Inflammatory macrophage treated with lipopolysaccharide for 1 hour (primary cell): ENCODE data around the gene SEPHS1.
A peak's percentile ranks its signal among the peaks of the same experiment; 100 is the strongest.
"Not testable (repeated sequence)": the region's sequence is repeated elsewhere in the genome, so short reads cannot be mapped to it uniquely, and the experiment has no call there.

Source experiments
- DNase-seq, 2 donors: peaks; one replicate each; pipeline ENCODE4 v3.0.0-alpha.2; 2020 to 2022

The SEPHS1 gene

DNA sequence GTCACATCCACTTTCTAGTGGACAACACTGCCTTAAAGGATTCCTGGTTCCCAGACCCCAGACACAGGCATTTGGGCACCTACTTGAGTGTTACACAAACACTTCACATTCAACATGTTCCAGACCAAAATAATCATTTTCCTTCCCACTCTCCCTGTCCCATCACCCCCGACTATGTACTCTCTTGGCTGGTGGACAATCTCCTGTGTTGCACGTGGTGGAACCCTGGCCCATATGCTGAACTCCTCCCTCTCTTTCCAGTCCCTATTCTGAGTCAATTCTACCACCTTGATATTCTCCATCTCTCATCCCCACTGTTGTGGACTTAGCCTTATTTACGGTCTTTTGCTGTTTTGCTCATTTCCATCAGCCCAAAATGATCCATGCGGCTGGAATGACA lies 8.3 kb upstream of the SEPHS1 start:
- no peak for DNase-seq

DNA sequence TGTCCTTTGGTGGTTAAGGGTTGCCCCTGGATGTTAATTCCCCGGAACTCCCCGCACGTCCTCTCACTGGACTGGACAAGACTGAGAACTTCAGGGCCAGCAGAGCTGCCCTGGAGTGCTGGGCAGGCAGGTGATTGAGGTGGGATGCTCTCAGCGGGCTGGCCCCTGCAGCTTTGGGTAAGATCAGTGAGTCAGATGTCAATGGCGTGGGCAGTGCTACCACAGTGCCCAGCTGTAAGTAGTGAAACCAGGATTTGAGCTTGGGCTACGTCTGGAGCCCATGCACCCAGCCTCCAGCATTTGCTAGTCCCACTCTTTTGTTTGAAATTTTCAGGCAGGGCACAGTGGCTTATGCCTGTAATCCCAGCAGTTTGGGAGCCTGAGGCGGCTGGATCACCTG lies 6.7 kb upstream of the SEPHS1 start:
- no peak for DNase-seq

DNA sequence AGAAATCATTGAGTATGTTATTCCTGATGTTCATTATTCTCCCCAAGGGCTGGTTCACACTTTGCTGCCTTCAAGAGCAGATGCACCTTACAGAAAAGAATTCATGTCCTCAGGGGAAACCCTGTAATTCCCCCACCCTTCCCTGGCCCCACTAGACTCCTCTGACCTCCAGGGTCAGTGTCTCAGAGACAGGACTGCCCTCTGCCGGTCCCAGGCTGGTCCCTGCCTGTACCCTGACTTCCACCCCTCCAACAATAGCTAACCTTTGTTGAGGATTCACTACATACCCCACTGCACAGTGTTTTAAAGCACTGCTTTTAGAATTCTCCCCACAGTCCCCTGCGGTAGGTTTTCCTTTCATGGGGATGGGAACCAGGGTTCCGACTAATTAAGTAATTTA lies 4.4 kb upstream of the SEPHS1 start:
- DNase-seq, result no peak

DNA sequence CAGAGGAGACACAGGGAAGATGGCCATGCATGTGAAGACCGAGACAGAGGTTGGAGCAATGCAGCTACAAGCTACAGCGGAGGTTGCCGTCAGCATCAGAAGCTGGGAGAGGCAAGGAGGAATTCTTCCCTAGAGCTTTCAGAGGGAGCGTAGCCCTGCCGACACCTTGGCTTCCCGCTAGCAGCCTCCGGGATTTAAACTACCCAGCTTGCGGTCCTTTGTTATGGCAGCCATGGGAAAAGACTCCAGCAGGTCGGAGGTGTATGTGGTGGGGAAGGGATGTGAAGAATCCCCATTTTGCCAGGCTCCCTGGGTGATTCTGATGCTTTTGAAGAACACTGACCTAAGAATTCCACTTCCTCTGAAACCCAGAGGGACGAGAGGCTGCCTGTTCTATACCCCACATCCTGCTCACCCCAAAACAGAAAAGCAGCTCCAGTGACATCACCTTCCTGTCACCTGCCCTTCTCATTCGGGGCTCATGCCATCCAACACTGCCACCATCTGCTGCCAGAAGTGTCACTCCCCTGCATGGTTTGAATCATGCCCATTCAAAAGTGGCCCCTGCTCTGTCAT lies 3.3 kb upstream of the SEPHS1 start:
- no peak for DNase-seq

GRCh38 chr10:13349463-13350274 lies 1.6 kb upstream of the SEPHS1 start:
- DNase-seq, result peak; percentile 26 to 59

- DNase-seq, result peak; percentile 64 to 84
Measured at GRCh38 chr10:13347500-13348156, 465 bp downstream of the SEPHS1 start.

- peak; percentile 14 to 22 for DNase-seq
Measured at GRCh38 chr10:13347043-13347499, 1.0 kb downstream of the SEPHS1 start.

DNA sequence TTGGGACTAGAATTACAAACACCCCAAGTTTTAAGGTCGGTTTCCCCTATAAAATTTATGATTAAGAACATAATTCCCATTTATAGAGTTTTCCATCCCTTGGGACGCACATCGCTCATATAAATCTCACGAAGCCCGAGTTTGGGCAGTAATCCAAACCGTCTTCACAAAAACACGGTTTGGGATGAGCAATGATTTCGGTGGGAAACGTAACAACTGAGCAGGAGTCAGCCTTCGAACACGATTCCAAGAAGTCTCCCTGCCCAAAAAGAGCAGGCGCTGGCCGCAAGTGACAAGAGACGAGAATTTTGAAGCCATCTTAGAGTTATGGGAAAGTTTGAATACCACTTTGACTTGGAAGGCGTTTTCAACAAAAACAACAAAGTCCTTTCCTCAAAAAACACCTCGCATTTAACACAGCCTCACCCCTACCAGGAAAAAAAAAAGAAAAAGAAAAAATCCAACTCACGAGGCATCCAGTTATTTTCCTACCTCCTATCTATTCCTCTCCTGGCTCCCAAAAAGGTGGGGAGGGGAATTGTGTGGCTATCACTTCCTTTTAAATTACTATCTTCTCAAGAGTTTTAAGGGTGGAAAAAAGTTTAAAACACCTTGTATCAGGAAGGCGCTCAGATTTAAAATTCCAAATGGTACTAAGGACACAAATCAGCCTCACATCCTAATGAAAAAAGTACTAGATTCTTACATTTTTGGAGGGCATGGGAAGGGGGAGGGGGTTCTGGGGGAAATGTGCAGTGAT lies 1.6 kb downstream of the SEPHS1 start:
- DNase-seq, result no peak

GRCh38 chr10:13340626-13341376 lies 7.3 kb downstream of the SEPHS1 start:
- no peak for DNase-seq

DNA sequence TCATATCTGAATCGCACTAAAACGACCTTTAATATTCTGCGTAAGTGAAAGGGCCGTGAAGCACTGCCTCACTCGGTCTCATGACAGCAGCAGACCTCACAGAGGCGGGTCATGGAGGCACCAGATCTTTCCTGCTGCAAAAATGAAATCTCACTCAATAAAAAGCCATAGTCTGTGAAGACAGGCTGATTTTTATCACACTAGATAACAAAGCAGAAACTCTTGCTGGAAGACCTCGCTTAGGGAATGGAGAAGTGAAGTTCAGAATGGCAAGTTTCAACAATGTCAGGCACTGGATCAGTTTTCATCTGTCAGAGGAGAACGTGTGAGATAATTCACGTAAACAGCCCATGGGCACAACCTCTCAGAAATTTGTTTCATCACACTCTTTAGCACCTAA lies 8.0 kb downstream of the SEPHS1 start:
- no peak for DNase-seq

- no peak for DNase-seq
Measured at GRCh38 chr10:13338390-13339110, 9.5 kb downstream of the SEPHS1 start.

GRCh38 chr10:13337827-13338196 lies 10.3 kb downstream of the SEPHS1 start:
- no peak for DNase-seq

DNA sequence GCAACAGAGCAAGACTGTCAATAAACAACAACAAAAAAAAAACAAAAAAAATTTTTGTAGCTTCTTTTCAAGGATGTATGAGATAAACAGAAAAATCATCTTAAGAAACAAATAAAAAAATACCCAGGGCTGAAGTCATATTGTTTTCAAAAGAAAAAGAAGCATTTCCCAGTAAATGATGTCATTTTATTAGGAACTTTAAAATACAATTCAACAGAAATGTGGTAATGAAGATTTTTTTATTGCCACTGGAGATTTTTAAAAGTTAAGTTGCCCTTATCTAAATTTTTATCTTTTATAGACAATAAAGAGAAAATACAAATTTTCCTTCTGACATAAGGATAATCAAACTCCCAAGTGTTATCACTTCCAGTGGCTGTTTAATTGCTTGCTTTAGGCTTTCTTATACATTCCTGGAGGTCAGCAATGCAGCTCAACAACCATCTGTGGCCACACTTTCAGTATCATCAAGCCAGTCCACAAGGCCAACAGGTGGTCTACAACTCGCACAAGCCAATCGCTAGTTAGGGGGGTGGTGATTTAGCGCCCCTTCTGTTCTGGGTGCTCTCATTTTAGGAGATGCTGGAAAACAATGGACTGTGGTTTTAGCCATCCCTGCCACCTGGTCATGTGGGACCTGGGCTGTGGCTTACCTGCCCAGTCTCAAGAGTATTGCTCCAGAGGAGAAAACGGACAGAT lies 10.8 kb downstream of the SEPHS1 start:
- DNase-seq, result no peak

DNA sequence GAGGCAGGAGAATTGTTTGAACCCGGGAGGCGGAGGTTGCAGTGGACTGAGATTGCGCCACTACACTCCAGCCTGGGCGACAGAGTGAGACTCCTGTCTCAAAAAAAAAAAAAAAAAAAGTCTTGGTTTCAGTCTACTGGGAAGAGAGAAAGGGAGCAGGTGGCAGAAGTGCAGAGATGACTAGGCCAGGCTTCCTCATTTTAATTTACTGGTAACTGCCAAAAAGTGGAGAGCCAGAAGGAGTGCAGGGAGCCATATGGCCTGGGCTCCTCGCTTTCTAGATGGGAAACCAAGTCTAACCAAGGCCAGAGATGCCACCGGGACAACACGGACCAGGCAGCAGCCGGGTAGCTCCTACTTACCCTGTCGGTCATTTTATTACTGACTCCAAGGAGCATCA lies 12.2 kb downstream of the SEPHS1 start:
- no peak for DNase-seq

DNA sequence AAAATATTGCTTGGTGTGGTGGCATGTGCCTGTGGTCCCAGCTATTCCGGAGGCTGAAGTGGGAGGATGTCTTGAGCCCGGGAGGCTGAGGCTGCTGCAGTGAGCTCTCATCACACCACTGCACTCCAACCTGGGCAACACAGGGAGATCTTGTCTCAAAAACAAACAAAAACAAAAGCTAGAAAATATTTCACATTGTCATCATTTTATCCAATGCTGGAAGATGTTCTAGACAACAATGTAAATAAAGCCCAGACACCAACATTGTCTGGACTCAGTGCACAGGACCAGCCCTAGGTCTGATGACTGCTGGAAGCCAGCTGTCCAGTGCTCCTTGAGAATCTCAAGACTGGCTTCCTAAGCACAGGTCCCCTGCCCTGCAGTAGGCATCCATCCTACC lies 13.5 kb downstream of the SEPHS1 start:
- no peak for DNase-seq

DNA sequence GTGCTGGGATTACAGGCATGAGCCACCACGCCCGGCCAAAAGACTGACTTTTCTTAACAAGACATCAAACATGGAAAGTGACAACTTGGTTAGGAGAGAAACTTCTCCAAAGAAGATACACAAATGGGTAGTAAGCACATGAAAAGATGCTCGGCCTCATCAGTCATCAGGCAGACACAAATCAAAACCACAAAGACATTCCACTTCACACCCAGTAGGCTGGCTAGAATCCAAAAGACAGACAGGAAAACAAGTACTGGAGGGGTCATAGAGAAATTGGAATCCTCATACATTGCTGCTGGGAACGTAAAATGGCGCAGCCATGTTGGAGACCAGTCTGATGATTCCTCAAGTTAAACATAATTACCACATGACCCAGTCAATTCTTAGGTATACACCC lies 16.4 kb downstream of the SEPHS1 start:
- DNase-seq, result no peak

DNA sequence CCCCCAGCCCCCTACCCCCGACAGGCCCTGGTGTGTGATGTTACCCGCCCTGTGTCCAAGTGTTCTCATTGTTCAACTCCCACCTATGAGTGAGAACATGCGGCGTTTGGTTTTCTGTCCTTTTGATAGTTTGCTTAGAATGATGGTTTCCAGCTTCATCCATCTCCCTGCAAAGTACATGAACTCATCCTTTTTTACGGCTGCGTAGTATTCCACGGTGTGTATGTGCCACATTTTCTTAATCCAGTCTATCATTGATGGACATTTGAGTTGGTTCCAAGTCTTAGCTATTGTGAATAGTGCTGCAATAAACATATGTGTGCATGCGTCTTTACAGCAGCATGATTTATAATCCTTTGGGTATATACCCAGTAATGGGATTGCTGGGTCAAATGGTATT lies 17.1 kb downstream of the SEPHS1 start:
- not testable (repeated sequence) for DNase-seq

GRCh38 chr10:13329565-13329964 lies 18.5 kb downstream of the SEPHS1 start:
- DNase-seq, result no peak

GRCh38 chr10:13328613-13329012 lies 19.5 kb downstream of the SEPHS1 start:
- DNase-seq, result no peak

GRCh38 chr10:13328126-13328525 lies 20.0 kb downstream of the SEPHS1 start:
- DNase-seq, result no peak

DNA sequence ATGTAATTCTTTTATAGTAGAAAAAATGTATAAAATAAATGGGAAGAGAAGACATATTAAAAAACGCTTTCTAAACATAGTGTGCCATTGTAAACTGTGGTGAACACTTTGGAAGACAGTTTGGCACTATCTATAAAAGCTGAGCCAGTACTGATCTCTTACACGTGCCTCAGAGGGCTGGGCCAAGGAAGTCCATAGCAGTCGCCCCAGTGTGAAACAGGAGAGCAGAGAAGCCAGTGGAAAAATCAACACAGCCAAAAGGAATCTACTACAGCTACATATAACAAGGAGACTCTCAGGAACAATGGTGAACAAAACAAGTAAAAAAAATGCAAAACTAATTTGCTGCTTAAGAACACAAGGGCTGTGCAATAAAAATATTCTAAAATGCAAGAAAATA lies 20.6 kb downstream of the SEPHS1 start:
- DNase-seq, result no peak
